Fibroblast of mammary gland (primary cell): Measurements from ENCODE around the gene INTS2.
A peak's percentile ranks its signal among the peaks of the same experiment; 100 is the strongest.
"Not testable (repeated sequence)": the region's sequence is repeated elsewhere in the genome, so short reads cannot be mapped to it uniquely, and the experiment has no call there.

Source experiments
- DNase-seq: peaks from one replicate; pipeline ENCODE4 v3.0.0-alpha.2; 2010; ENCODE audit warnings: low read depth
- H3K4me3 ChIP-seq: 2 replicates; pipeline ENCODE4 v1.5.1; 2011; ENCODE audit warnings: low read depth, mild to moderate bottlenecking, low read length, moderate library complexity; ENCODE audit not compliant: control insufficient read depth
- CTCF ChIP-seq: conservative IDR thresholded peaks from 2 replicates; pipeline ENCODE4 v1.5.1; 2011; ENCODE audit warnings: low read depth, low read length, inconsistent platforms; ENCODE audit not compliant: control insufficient read depth, insufficient read depth

INTS2 gene

GRCh38 chr17:61862105-61862574 is 65.6 kb downstream of the INTS2 start:
- TF ChIP-seq CTCF, result no peak
- H3K4me3 ChIP-seq, result peak overlapping the region; percentile 83
- peak; percentile 6 for DNase-seq

GRCh38 chr17:61860397-61860796 is 67.4 kb downstream of the INTS2 start:
- not testable (repeated sequence) for DNase-seq, H3K4me3 ChIP-seq

DNA sequence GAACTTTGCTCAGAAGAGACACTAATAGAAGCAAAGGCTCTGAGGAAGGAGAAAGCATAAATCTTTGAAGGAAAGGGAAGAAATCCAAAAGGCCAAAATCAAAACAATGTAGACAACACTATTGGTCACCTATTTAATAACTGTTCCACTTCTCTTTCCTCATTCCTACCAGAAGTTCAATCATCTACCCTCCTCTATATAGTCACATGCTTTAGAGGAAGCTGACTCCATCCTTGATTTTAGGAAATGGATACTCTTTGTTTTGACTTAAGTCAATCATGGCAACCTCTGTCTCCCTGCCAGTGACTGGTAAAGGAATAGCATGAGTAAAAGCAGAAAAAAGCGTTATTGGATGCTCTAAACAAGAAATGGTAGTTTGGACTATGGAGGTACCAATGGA is 71.7 kb downstream of the INTS2 start:
- TF ChIP-seq CTCF, result no peak
- no peak overlapping the region for H3K4me3 ChIP-seq
- DNase-seq, result no peak

GRCh38 chr17:61852857-61853256 is 74.9 kb downstream of the INTS2 start:
- no peak overlapping the region for H3K4me3 ChIP-seq
- no peak for TF ChIP-seq CTCF
- no peak for DNase-seq

DNA sequence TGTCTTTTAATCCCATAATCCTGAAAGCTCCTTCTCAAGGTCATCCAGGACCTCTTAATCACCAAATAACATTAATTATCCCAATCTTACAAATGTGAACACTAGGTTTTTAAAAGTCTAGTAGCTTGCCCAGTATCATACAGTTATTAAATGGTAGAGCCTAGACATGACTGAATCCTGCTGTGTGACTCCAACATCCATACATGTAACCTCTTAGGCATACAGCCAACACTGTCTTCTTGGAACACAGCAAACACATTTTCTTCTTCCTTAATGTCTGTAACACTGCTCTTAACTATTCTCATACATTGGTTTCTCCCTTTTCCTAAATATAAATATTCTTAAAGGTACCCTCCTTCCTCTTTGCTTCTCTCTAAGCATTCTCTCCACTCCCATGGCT is 78.1 kb downstream of the INTS2 start:
- no peak overlapping the region for H3K4me3 ChIP-seq
- DNase-seq, result peak; percentile 30
- no peak for TF ChIP-seq CTCF

DNA sequence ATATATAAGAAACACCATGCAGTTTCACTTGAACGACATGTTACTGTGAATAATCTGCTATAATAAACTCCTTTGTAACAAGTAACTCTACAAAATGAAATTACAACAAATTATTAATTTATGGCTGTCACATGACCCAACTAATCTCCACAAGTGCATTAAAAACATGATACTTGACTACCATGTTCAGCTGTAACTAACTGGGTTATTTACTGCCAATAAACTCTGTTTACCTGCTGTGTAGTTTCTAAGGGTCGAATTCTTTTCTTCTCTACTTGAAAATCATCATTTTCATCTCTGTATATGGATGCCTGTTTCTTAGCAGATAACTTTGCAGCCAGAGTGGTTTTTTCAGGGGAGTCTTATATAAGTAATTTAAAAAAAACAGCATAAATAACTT is 78.9 kb downstream of the INTS2 start:
- no peak overlapping the region for H3K4me3 ChIP-seq
- no peak for DNase-seq
- TF ChIP-seq CTCF, result no peak

DNA sequence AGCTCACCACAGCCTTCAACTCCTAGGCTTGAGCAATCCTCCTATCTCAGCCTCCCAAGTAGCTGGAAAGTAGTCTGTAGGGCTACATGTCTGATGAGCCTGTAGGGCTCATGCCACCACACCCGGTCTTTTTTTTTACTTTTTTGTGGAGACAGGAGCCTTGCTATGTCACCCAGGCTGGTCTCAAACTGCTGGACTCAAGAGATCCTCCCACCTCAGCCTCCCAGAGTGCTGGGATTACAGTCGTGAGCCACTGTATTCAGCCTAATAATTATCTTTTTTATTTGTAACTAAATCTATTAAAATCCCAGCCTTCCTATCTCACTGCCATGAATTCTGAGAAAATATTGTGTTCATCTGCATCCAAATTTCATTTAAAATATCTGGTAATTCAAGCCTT is 79.5 kb downstream of the INTS2 start:
- TF ChIP-seq CTCF, result no peak
- no peak overlapping the region for H3K4me3 ChIP-seq
- DNase-seq, result no peak
